ENCODE data around the gene KDM4E.

The KDM4E gene

DNA sequence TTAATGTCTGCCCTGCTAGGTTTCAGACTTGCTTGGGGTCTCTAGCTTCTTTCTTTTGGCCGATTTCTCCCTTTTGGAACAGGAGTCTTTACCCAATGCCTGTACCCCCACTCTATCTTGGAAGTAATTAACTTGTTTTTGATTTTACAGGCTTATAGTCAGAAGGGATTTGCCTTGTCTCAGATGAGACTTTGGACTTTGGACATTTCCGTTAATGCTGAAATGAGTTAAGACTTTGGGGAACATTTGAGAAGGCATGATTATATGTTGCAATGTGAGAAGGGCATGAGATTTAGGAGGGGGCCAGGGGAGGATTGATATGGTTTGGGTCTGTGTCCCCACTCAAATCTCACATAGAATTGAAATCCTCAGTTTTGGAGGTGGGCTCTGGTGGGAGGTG, 29.3 kb downstream of the KDM4E start:
- FAIRE-seq: no peak

DNA sequence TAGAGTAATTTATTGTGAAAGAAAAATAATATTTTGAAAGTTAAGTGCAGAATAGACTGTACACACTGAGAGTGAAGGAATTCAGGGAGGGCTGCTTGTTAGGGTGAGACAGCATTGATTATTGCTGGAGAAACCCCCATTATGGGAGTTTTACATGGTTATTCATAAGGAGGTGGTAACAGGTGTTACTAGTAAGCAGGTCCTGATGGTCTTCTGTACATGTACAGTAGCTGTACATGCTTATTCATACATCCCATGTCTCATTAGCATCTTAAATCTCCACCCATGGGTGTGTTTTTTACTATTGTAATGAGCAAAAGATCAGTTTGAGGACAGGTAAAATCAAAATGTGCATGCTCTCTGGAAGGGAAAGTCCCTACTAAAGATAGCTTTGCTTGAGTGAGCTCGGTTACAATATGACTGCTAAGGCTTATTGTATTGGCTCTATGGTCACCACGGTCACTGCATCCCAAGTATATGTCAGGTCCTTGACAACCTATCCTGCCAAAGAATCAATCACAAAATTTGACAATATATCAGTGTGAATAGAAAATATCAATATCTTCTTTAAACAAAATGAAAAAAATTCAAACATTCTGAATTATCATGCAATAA, 30.3 kb downstream of the KDM4E start:
- FAIRE-seq: no peak

- no peak for FAIRE-seq
Measured at GRCh38 chr11:95057959-95058358, 32.9 kb downstream of the KDM4E start.

GRCh38 chr11:95058621-95059020, 33.6 kb downstream of the KDM4E start:
- no peak for FAIRE-seq

DNA sequence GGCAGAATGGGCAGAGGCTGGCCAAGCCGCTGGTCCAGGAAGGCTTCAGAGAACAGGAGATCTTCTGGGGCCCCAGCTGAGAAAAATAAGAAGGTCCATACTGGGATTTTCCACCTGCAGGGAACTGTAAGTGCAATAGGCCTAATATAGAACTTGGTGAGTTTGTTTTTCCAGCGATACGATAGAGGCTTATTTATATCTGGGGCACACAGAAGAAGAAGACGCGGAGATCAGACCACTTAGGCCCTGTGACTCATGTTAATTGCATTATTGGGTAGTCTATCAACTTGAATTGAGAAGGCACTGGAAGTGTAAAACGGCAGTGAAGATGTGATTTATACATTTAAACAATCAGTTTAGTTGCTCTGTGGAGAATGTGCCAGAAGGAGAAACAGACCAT, 34.0 kb downstream of the KDM4E start:
- FAIRE-seq: no peak

DNA sequence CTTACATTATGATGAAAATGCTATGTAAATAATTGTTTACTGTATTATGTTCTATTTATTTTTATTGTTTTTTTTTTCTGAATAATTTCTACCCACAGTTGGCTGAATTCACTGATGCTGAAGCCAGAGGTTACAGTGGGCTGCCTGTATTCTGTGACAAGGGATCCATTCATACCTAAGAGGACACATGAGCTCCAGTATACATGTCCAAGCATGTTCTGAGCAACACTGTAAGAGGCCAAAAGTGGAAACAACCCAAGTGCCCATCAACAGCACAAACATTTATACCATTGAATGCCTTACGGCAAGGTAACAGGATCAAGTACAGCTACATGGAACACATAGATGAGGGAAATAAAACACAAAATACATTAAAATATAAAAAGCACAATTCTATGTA, 40.3 kb downstream of the KDM4E start:
- no peak for FAIRE-seq

- FAIRE-seq: no peak
Measured at GRCh38 chr11:95066716-95067038, 41.6 kb downstream of the KDM4E start, which contains the start of gene SRSF8. Gene SRSF8 (plus strand): TSS chr11:95066919. CDS start chr11:95067227, 308 bp downstream.

GRCh38 chr11:95067039-95067840, 42.2 kb downstream of the KDM4E start:
- FAIRE-seq: no peak

DNA sequence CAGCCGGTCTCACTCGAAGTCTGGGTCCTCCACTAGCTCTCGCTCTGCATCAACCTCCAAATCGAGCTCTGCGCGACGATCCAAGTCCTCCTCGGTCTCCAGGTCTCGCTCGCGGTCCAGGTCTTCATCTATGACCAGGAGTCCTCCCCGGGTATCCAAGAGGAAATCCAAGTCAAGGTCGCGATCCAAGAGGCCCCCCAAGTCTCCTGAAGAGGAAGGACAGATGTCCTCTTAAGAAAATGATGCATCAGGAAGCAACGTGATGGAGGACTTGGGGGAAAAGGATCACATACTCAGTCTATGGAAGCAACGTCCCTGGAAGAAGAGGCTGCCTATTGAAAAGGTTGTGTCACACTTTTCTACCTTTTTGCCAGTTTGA, 42.8 kb downstream of the KDM4E start:
- no peak for FAIRE-seq

DNA sequence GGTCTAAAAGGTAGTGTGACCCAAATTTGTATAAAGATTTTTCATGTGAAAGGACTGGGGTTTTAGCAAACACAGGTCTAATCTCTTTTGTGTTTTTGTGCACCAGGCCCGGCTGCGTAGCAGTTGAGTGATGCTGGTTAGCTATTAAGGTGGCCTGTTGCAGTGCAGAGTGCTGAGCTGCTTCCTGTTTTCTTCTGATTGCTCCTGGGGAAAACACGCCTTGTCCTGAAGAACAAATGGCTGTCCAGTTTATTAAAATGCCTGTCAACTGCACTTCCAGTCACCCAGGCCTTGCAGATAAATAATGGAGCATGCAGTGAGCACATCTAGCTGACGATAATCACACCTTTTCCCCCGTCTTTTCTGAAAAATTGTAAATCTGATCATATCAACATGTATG, 43.5 kb downstream of the KDM4E start:
- FAIRE-seq: no peak

- no peak for FAIRE-seq
Measured at GRCh38 chr11:95070471-95070870, 45.4 kb downstream of the KDM4E start.

GRCh38 chr11:95072948-95073347, 47.9 kb downstream of the KDM4E start:
- FAIRE-seq: no peak

DNA sequence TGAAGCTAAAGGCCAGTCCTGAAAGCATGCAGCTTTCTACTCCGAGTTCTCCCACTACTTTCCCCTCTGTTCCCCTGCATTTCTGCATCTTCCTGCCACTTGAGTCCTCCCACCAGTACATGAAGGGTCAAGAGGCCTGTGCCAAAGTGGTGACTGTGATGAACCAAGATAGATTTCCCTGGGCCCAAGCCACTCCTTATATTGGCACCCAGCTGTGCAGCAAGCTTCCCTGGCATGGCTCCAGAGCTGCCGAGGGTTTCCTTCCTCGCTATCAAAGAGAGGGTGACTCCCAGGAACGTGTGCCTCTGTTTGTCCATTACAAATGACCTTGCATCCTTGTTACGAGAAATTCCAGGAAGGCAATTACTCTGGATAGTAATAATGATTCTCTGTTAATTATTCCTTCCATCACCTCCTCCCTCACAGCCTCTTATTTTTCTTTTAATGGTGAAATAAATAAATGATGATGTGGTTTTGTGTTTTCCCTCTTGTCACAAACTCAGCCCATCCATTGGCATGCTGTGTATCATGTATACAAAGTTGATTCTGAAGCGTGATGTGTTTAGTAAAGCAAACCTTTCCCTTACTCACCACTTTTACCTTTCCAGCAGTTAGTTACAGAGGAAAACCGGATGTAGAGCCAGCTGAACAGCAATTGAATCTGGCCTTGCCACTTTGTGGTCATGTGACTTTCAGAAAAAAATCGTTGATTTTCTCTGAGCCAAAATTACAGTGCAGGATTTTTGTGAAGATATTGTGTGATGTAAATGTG, 49.9 kb downstream of the KDM4E start:
- no peak for FAIRE-seq

GRCh38 chr11:95076416-95076815, 51.4 kb downstream of the KDM4E start:
- FAIRE-seq: no peak

DNA sequence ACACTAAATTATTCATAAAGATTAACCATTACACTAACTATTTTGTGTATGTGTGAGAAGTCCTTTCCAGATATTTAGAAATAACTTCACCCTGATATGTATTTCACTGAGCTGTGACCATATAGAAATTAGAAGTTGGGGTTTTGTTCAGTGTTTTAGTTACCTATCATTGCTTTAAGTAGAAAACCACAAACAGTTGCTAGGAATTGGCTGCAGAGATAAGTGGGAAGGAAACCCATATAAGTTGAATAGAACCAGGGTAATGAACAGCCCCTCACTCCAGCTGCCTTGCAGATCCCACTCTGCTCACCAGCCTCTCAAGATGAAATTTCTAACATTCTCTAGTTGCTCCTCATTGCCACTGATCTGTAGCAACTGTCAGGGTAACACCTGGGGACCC, 51.9 kb downstream of the KDM4E start:
- no peak for FAIRE-seq
